SU-DHL-6 (cell line): ENCODE results near the gene ZNF33A.

ENCODE experiments used
- H2AFZ ChIP-seq: fragments of 200-600 bp; sonication (generic); 2 replicates; pipeline ENCODE4 v1.6.1; 2014; ENCODE audit warnings: low read depth, mild to moderate bottlenecking, moderate library complexity, mixed read lengths, antibody characterized with exemption, low read length; ENCODE audit not compliant: severe bottlenecking
- H3F3A ChIP-seq: fragments of 200-600 bp; shearing (Covaris generic); 2 replicates; pipeline ENCODE4 v1.6.0; 2016; ENCODE audit warnings: antibody characterized with exemption, mild to moderate bottlenecking; ENCODE audit not compliant: insufficient read depth
- H3K27ac ChIP-seq: fragments of 200-600 bp; sonication (generic); 2 replicates; pipeline ENCODE4 v1.5.1; 2016; ENCODE audit warnings: low read depth, mild to moderate bottlenecking, low read length, moderate library complexity, mixed read lengths
- H3K27me3 ChIP-seq: fragments of 200-600 bp; sonication (generic), shearing (Covaris generic); 2 replicates; pipeline ENCODE4 v1.6.0; 2014; ENCODE audit warnings: mild to moderate bottlenecking, low read length
- H3K36me3 ChIP-seq: fragments of 200-600 bp; sonication (generic); 2 replicates; pipeline ENCODE4 v1.6.1; 2014; ENCODE audit warnings: mild to moderate bottlenecking, low read length, mixed read lengths
- H3K4me2 ChIP-seq: fragments of 300-600, 200-600 bp; shearing (Covaris generic), sonication (generic); 2 replicates; pipeline ENCODE4 v1.6.0; 2014; ENCODE audit warnings: low read length, low read depth, mild to moderate bottlenecking; ENCODE audit not compliant: poor library complexity, severe bottlenecking
- H3K4me3 ChIP-seq: fragments of 200-600 bp; sonication (generic); 2 replicates; pipeline ENCODE4 v1.5.1; 2014; ENCODE audit warnings: antibody characterized with exemption, low read length, mild to moderate bottlenecking, mixed read lengths; ENCODE audit not compliant: insufficient read depth, poor library complexity, severe bottlenecking
- H3K79me2 ChIP-seq: fragments of 200-600 bp; sonication (generic); 2 replicates; pipeline ENCODE4 v1.6.1; 2014; ENCODE audit warnings: mild to moderate bottlenecking, low read length, moderate library complexity; ENCODE audit not compliant: insufficient read depth
- H3K9ac ChIP-seq: fragments of 200-600 bp; sonication (generic); 2 replicates; pipeline ENCODE4 v1.7.0; 2014; ENCODE audit warnings: mild to moderate bottlenecking, low read length
- H3K9me2 ChIP-seq: fragments of 200-600 bp; sonication (generic); replicated peaks from 2 replicates; pipeline ENCODE4 v1.6.1; 2014; ENCODE audit warnings: low read length; ENCODE audit not compliant: insufficient read depth
- H3K9me3 ChIP-seq: fragments of 200-600 bp; sonication (generic); 2 replicates; pipeline ENCODE4 v1.6.1; 2014; ENCODE audit warnings: low read length, mixed read lengths; ENCODE audit not compliant: insufficient read depth
- H4K20me1 ChIP-seq: fragments of 200-600 bp; sonication (generic); 2 replicates; pipeline ENCODE4 v1.6.1; 2014; ENCODE audit warnings: low read depth, mild to moderate bottlenecking, antibody characterized with exemption, low read length, moderate library complexity, mixed read lengths
- CTCF ChIP-seq: fragments of 200-600 bp; sonication (generic); IDR thresholded peaks from one replicate; pipeline ENCODE4 v1.5.1; 2017; ENCODE audit warnings: antibody characterized with exemption, mild to moderate bottlenecking, low read length, moderate library complexity; ENCODE audit not compliant: insufficient read depth, poor library complexity, severe bottlenecking
- EZH2phosphoT487 ChIP-seq: fragments of 200-600 bp; sonication (generic), shearing (Covaris generic); conservative IDR thresholded peaks from 2 replicates; pipeline ENCODE4 v1.6.1; 2018; ENCODE audit warnings: mild to moderate bottlenecking, antibody characterized with exemption, low read length, moderate library complexity, mixed read lengths

ZNF33A gene

DNA sequence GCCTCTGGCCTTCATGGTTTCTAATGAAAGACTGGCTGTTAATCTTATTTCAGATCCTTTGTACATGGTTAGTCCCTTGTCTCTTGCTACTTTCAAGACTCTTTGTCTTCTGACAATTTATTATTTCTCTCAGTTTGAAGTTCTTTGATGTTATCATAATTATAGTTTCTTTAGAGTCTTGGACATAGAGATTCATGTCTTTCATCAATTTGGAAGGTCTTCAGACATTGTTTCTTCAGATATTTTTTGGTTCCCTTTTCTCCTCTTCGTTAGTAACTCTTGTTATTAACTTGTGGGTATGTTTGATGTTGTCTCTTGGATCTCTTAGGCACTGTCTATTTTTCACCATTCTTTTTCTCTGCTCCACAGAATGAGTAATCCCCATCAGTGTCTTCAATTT lies 92.4 kb downstream of the ZNF33A start:
- Histone ChIP-seq H2AFZ (no peak overlapping the region), H3K27ac (no peak overlapping the region), H3K9ac (no peak overlapping the region), H3K9me2 (no peaks in the 10 kb centered on the region), H3K4me3 (no peak overlapping the region), H4K20me1 (no peaks in the 10 kb centered on the region), H3K27me3 (no peaks in the 10 kb centered on the region), H3K79me2 (no peaks in the 10 kb centered on the region; the same call in 1 of the 2 replicates), H3K9me3 (peaks cover 4% of the 10 kb centered on the region; the same call in 1 of the 2 replicates), H3K36me3 (peaks cover 56% of the 10 kb centered on the region), H3F3A (no peaks in the 10 kb centered on the region), H3K4me2 (no peak overlapping the region)
- no peak for TF ChIP-seq EZH2phosphoT487
- TF ChIP-seq CTCF = no peak

GRCh38 chr10:38103756-38104155 lies 93.3 kb downstream of the ZNF33A start:
- H3K9me3 ChIP-seq = peaks cover 4% of the 10 kb centered on the region; the same call in 1 of the 2 replicates

DNA sequence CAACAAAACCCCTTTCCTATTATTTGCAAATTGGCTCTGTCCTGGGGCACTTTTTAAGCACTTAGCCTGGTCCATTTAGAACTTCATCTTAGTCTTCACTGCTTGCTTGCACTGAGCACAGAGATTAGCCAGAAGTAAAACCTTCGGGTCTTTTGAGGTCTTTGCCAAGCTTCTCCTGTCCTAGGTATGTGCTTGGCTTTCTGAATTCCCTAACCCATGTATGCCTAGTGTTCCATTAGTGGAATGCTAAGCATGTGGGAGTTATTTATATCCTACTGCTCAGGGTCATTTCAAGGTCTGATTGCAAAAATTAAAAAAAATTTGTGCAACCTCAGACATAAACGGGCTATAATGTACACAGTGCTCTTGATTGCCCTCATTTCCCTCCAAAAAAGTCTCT lies 101.7 kb downstream of the ZNF33A start:
- H3K9me2 ChIP-seq = no peaks in the 10 kb centered on the region
- H3K79me2 ChIP-seq = no peaks in the 10 kb centered on the region
- no peak overlapping the region for H2AFZ ChIP-seq
- H3K9ac ChIP-seq = no peak overlapping the region
- no peak overlapping the region for H3K27ac ChIP-seq
- H3K4me2 ChIP-seq = no peak overlapping the region
- H3K9me3 ChIP-seq = peaks cover 21% of the 10 kb centered on the region; the same call in 1 of the 2 replicates
- no peak for TF ChIP-seq CTCF
- TF ChIP-seq EZH2phosphoT487 = no peak
- H3K27me3 ChIP-seq = no peaks in the 10 kb centered on the region
- H4K20me1 ChIP-seq = no peaks in the 10 kb centered on the region
- no peaks in the 10 kb centered on the region for H3F3A ChIP-seq
- peaks cover 38% of the 10 kb centered on the region for H3K36me3 ChIP-seq
- H3K4me3 ChIP-seq = no peak overlapping the region

More at GRCh38 chr10:38103756-38104155, 93.3 kb downstream of the ZNF33A start:
- no peak overlapping the region for H2AFZ ChIP-seq
- no peaks in the 10 kb centered on the region for H3K9me2 ChIP-seq
- H4K20me1 ChIP-seq = no peaks in the 10 kb centered on the region
- no peaks in the 10 kb centered on the region for H3F3A ChIP-seq
- H3K27ac ChIP-seq = no peak overlapping the region
- no peak for TF ChIP-seq EZH2phosphoT487
- no peak for TF ChIP-seq CTCF
- no peaks in the 10 kb centered on the region for H3K27me3 ChIP-seq
- peaks cover 47% of the 10 kb centered on the region for H3K36me3 ChIP-seq
- no peak overlapping the region for H3K9ac ChIP-seq
- no peak overlapping the region for H3K4me3 ChIP-seq
- no peaks in the 10 kb centered on the region; the same call in 1 of the 2 replicates for H3K79me2 ChIP-seq
- peak overlapping the region; percentile 12 for H3K4me2 ChIP-seq
